GM19463 (cell line): ENCODE measurements around the gene TREML4.

Experiments used
- ATAC-seq: cut with Tn5 transposase; IDR thresholded peaks from one replicate; pipeline ENCODE4 v1.9.1; 2021; ENCODE audit warnings: mild to moderate bottlenecking, moderate library complexity; ENCODE audit not compliant: unreplicated experiment

The TREML4 gene

GRCh38 chr6:41280381-41281057, 52.4 kb downstream of the TREML4 start:
- no peak for ATAC-seq

- ATAC-seq: no peak
Measured at GRCh38 chr6:41283600-41283999, 55.5 kb downstream of the TREML4 start.

GRCh38 chr6:41284726-41285125, 56.6 kb downstream of the TREML4 start:
- no peak for ATAC-seq

GRCh38 chr6:41286544-41287346, 58.6 kb downstream of the TREML4 start, which contains the start of gene TREM1:
Gene TREM1, minus strand, starts transcription at chr6:41286682. Its CDS starts 27 bp downstream, at chr6:41286655.
- no peak for ATAC-seq

GRCh38 chr6:41288030-41288753, 60.0 kb downstream of the TREML4 start:
- ATAC-seq: no peak
